ENCODE measurements around the gene AQR. TPM values are rescaled to one million over a fixed set of nuclear protein-coding genes. Genes with fewer than 3 reads are reported as not detected.

The AQR gene
- total and polyA plus RNA-seq, 2 of the 8 experiments (the other 6 are each of a cell fraction or from before 2014, with no cell fraction given): 34.5 to 57.6 TPM

GRCh38 chr15:34944936-34945335 lies 24.6 kb downstream of the AQR start:
- Histone ChIP-seq H2AFZ (ENCODE audit: low read length) (no peak overlapping the region), H4K8ac (ENCODE audit: extremely low read depth, insufficient read depth, low read length) (no peak overlapping the region), H3K36me3 (ENCODE audit: control insufficient read depth in 2 of 4, insufficient read depth in 4 of 4, low read length in 3 of 4) (peaks cover 6 to 49% (median 23%) of the 10 kb centered on the region in 4 experiments), H3K14ac (ENCODE audit: insufficient read length) (no peak overlapping the region), H3K56ac (replicated peaks; ENCODE audit: insufficient read length, low read depth, low read length) (no peak overlapping the region), H2BK15ac (ENCODE audit: low read length) (no peak overlapping the region), H2BK120ac (replicated peaks; ENCODE audit: low read depth, low read length) (no peak overlapping the region), H3K79me1 (ENCODE audit: low read depth, low read length) (no peaks in the 10 kb centered on the region), H3K9ac (replicated peaks in 1 of 4; ENCODE audit: extremely low read depth in 1 of 4, low read depth in 3 of 4, low read length in 3 of 4) (no peak overlapping the region), H3K4me1 (replicated peaks in 1 of 4; ENCODE audit: control insufficient read depth in 3 of 4, insufficient read depth in 4 of 4, low read length in 3 of 4) (no peaks in the 10 kb centered on the region), H3K9me3 (ENCODE audit: insufficient read depth in 2 of 2, low read depth in 1 of 2, low read length in 1 of 2) (no peaks in the 10 kb centered on the region), H3K18ac (ENCODE audit: extremely low read depth, low read length) (no peak overlapping the region), H2AK5ac (ENCODE audit: low read depth, low read length) (no peak overlapping the region), H4K5ac (ENCODE audit: insufficient read length, low read depth, low read length) (no peak overlapping the region), H3K4me3 (ENCODE audit: extremely low read depth in 1 of 4, insufficient read depth in 2 of 4, low read depth in 3 of 4, low read length in 4 of 4) (no peak overlapping the region), H2BK12ac (ENCODE audit: low read depth, low read length) (no peak overlapping the region), H3K79me2 (ENCODE audit: control insufficient read depth in 1 of 2, insufficient read depth in 2 of 2, low read length in 2 of 2) (no peaks in the 10 kb centered on the region), H3K4me2 (ENCODE audit: insufficient read depth in 1 of 2, low read depth in 2 of 2, low read length in 2 of 2) (no peak overlapping the region), H4K20me1 (replicated peaks in 1 of 2; ENCODE audit: control insufficient read depth in 1 of 2, insufficient read depth in 2 of 2, low read length in 2 of 2) (no peaks in the 10 kb centered on the region), H2BK5ac (ENCODE audit: low read depth, low read length) (no peak overlapping the region), H4K91ac (replicated peaks; ENCODE audit: insufficient read length, low read length) (no peak overlapping the region), H2BK20ac (ENCODE audit: low read length) (no peak overlapping the region), H3K4ac (replicated peaks; ENCODE audit: insufficient read length, low read depth, low read length) (no peak overlapping the region), H3K23me2 (ENCODE audit: low read depth, low read length) (no peaks in the 10 kb centered on the region; the same call in 1 of the 2 replicates), H3K27ac (ENCODE audit: low read depth, low read length) (no peak overlapping the region), H3K27me3 (replicated peaks in 1 of 4; ENCODE audit: control insufficient read depth in 3 of 4, extremely low read depth in 1 of 4, insufficient read depth in 3 of 4, low read length in 3 of 4) (no peaks in the 10 kb centered on the region; a peak in 1 of 7 replicates), H3K23ac (ENCODE audit: insufficient read length) (no peak overlapping the region)
- WGBS, 2 experiments (ENCODE audit: extremely low coverage in 1 of 2, insufficient coverage in 1 of 2, insufficient read length in 1 of 2, insufficient replicate concordance in 2 of 2, low coverage in 1 of 2, low lambda C conversion rate in 2 of 2, missing lambda C conversion rate in 1 of 2): 91% methylated on average over 3 of the region's 3 CpGs; no CpG with 5 or more reads in 1 of the 2 experiments
- DNase-seq (ENCODE audit: low read depth in 1 of 2, low spot score in 2 of 2) (no peak), FAIRE-seq (no peak)
- TF ChIP-seq TEAD4 (IDR thresholded peaks at IDR 0.05; ENCODE audit: low read depth, low read length) (no peak), RBBP5 (IDR thresholded peaks at IDR 0.05; ENCODE audit: borderline replicate concordance, low read depth, low read length) (no peak), SIX5 (IDR thresholded peaks at IDR 0.05; ENCODE audit: low read depth, low read length) (no peak), RXRA (IDR thresholded peaks at IDR 0.05; ENCODE audit: insufficient read depth, low read depth, low read length) (no peak)
- ChIA-PET POLR2A (ENCODE audit: partially characterized antibody) (interaction anchor here (1.3 kb wide), 1 partner anchor 177 kb away, joined by 3 read pairs; no protein-coding TSS in a partner anchor), CTCF (ENCODE audit: partially characterized antibody) (interaction anchor here (0.7 kb wide), 1 partner anchor 24 kb away, joined by 4 read pairs; no protein-coding TSS in a partner anchor)
